ENCODE measurements around the gene ENHO.

ENHO gene

GRCh38 chr9:34522091-34522887 is 501 bp downstream of the ENHO start:
- DNase-seq = no peak

- no peak for DNase-seq
These were observed 1.3 kb downstream of the ENHO start for GRCh38 chr9:34521406-34522045.

DNA sequence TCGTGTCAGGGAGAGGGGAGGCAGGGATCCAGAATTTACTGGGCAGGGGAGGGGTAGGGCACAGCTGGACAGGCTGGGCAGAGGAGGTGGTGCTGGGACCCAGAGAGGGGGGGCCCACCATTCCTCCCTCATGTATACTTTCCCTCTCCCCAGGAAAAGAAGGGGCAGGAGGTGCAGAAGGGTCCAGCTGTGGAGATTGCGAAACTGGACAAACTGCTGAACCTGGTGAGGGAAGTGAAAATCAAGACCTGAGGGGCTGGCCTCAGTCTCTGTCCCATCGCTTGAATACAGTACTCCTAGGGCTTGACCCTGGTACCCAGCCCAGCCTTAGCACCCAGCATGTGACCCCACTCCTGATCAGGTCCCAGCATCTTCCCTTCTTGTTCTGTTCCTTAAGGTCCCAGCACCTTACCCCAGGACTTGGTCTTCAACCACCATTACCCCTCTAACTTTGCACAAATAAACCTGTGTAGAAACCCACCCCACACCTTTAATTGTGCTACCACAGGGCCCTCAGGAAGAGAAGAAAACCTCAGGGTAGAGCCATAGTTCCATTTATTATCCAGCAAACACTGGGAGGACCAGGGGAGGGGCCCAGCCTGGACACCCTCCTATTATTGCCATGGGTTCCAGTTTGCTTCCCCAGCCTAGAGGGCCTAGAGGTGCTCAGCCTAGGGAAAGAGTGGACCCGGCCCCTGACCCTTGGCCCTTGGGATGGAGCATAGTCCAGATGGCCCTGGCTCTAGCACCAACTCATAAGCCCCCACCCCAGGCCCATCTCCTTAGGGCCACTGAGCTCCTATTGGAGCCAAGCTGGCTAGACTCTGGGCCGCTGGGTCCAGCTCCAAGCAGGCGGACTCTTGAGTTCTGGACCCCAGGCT is 2.0 kb downstream of the ENHO start:
- no peak for DNase-seq

GRCh38 chr9:34520096-34520495 is 2.7 kb downstream of the ENHO start:
- no peak for DNase-seq

DNA sequence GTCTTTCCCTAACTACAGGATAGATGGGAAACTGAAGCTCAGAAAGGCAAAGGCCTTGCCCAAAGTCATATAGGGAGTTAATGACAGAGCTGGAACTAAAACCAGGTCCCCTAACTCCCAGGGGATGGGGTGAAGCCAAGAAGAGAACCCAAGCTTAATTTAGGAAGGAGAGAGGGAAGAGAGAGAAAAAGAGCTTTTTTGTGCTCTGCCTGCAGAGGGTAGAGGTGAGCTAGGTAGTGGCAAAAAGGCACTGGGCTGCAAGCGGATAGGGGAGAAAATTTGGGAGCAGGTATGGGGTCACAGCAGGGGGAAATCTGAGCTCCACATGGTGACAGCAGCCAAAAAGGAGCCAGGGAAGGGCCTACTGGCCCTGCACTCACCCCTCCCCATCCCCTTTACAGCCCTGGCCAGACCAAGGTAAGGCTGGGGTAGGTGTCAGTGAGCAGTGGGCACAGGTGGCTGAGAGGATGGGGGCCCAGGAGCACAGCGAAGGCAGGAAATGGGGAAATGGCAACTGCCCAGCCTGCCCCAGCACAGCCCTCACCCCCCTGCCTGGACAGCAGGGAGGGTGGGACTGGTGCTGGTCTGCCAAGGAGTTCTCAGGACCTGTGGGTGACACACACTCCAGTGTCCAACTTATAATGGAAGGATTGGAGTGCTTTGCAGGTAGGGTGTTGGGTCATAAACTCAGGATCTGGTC is 3.3 kb downstream of the ENHO start:
- no peak for DNase-seq

DNA sequence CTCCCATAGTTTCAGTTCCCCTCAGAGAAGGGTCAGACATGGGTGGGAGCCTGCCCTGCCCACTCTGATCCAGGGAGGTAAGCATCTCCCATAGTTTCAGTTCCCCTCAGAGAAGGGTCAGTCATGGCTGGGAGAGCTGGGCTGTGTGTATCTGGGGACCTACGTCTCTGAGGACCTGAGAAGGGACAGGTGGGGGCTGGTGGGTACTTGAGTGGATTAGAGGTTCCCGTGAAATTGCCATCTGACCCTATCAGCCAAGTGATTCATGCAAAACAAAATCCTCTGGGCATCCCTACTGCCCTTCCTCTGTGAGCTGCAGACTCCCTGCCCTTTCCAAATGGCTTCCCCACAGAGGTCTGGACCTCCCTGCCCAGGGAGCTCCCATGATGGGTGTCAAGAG is 3.9 kb downstream of the ENHO start:
- no peak for DNase-seq

DNA sequence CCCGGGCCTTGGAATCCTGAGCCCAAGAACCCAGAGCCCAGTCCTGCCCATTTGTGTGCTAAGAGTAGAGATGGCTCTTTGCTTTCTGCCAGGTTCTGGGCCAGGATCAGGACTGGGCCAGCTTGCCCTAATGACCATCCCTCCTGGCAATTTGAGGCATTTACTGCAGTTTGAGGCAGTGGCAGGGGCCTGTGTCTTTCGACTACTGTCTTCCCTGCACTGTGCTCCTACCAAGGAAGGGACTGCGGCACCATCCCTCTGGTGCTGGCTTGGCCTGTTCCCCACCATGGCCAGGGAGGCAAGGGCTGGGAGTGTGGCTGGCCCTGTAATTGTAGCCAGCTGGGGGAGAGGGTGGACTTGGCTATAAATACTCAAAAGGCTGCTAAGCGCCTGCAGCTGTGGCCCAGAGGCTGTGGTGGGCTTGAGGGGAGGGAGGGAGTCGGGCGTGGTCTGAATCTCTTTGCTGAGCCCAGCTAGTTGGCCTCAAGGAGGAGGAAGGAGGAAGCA is 4.6 kb downstream of the ENHO start:
- no peak for DNase-seq

DNA sequence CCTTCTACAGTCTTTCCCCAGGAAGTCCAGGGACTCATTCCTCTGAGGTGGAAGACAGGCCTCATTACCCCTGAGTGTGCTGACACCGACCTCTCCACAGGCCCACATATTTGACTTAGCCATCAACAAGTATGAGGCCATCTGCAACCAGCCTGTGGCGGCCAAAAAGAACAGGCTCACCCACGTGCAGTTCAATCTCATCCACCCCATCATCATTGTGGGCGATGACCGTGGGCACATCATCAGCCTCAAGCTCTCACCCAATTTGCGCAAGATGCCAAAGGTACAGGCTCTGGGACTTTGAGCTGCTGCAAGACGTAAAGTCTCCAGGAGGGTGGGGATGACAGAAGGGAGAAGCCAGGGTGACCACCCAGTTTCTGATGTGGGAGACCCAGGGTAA is 5.6 kb downstream of the ENHO start:
- no peak for DNase-seq

- no peak for DNase-seq
These were observed 6.8 kb downstream of the ENHO start for GRCh38 chr9:34515959-34516358.

GRCh38 chr9:34514816-34515215 is 8.0 kb downstream of the ENHO start:
- no peak for DNase-seq

DNA sequence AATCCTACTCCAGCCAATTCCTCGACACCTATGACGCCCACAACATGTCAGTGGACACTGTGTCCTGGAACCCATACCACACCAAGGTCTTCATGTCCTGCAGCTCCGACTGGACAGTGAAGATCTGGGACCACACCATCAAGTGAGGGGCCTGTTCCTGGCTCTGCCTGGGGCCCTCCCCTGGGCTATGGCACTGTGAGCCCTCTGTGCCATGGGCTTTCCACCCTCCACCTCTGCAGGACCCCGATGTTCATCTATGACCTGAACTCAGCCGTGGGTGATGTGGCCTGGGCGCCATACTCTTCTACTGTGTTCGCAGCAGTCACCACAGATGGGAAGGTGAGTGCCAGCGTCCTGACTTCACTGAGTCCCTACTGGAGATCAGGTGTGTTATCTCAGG is 8.4 kb downstream of the ENHO start:
- DNase-seq = no peak

GRCh38 chr9:34513567-34514214 is 9.1 kb downstream of the ENHO start:
- no peak for DNase-seq

GRCh38 chr9:34512131-34513078 is 10.4 kb downstream of the ENHO start:
- DNase-seq = no peak

DNA sequence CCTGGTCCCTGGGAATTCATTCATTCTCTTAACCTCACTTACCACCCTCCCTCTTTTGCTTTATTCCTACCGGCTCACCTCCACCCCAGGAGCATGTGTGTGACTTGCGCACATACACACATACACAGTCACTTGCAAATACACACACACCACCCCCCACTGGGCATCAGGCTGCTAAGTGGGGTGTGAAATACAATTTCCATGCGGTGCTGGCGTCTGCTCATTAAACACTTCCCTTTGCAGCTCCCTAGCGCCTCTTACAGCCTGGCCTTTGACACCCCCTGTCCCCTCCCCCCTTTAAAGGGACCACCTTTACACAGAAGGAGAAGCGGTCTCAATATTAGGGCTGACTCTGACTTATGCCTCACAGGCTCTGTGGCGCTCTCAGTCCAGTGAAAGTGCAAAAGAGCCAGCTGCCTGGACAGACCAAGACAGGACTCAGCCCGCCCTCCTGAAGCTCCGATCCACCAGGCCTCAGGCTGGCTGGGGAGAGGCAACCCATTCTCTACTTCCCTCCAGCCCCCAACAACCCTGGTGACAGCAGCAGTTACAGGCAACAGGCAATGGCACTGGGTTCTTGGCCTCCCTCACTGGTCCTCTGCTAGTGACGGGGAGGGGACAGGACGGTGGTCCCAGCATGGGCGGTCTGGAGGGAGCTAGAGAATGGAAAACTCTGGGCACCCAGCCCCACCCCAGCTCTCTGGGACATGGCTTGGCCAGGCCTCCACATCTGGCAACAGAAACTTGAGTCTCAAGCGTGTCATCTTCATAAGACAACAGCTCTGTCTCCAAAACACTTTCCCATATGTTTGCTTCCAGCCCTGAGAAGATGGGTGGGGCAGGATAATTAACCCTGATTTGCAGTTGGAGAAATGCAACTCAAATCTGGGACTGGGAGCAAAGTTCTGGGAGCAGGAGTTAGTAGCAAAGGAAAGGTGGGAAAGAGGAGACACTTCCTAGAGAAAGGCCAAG is 12.0 kb downstream of the ENHO start:
- DNase-seq = no peak

DNA sequence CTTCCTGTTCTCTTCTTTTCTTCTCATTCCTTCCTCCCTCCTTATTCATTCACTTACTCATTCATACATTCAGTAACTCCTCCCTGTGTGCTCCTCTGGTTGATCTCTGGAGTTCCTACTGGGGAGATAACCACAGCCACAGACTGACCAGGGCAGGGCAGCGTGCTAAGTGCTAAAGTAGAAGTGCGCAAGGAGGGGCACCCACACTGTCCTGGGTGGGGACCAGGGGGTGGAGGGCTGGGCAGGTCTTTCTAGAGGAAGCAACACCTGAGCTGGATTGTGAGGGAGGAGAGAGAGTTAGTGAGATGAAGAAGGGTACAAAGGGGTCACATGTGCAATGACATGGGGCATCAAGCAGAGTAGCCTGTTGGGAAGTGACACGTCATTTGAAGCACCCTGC is 13.8 kb downstream of the ENHO start:
- no peak for DNase-seq

DNA sequence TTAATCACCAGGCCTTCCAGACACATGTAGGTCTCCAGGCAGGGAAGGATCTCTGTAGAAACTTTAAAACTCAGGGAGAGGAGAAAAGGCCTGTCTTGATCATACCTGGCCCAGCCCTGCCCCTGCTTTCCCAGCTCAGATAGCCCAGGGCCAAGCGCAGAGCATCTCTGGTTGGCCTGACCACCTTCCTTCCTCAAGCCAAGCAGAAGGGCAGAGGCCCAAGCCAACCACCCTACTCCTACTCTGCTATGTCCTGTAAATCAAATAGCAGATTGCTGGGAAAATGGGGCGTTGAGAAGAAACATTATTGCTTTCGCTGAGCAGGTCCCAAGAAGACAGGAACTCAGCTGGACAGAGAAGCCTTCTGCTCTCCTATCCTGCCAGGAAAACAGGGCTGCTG is 14.3 kb downstream of the ENHO start:
- no peak for DNase-seq

DNA sequence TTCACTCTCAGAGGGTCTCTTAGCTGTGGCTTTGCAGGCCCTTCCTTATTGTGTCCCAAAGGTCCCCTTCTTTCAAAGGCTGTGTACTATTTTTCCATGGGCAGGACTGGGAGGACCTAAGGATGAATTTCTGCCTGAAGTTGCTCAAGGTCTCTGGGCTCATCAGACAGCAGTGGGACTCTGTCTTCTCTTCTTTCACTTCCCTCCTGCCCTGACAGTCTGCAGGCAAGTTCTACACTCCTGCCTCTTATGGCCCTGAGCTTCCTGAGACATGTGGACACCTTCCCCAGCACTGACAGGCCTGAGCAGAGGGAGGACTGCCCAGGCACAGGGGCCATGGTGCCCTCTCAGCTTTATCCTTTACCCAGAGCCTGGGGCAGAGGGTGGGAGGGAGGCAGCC is 14.8 kb downstream of the ENHO start:
- DNase-seq = no peak

GRCh38 chr9:34507556-34507955 is 15.2 kb downstream of the ENHO start:
- DNase-seq = no peak

DNA sequence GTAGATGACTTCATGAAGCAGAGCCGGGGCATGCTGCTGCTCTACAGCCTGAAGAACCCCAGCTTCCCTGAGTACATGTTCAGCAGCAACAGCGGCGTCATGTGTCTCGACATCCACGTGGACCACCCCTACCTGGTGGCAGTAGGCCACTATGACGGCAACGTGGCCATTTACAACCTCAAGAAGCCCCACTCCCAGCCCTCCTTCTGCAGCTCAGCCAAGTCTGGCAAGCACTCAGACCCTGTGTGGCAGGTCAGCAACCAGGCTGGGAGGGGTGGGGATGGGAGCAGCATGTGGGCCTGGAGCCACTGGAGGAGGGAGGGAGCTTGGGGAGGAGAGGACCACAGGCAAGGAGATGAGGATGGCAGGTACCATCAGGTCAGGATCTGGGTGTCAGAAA is 16.2 kb downstream of the ENHO start:
- no peak for DNase-seq

Measured in GDM1 (cell line).